Ammon's horn (tissue), 1 donor: ENCODE measurements around the gene SEZ6L2.
"Not testable (repeated sequence)": the region's sequence is repeated elsewhere in the genome, so short reads cannot be mapped to it uniquely, and the experiment has no call there.

Experiments used
- DNase-seq: peaks from one replicate; pipeline ENCODE4 v3.0.0-alpha.2; 2016; ENCODE audit warnings: low spot score

Gene SEZ6L2

DNA sequence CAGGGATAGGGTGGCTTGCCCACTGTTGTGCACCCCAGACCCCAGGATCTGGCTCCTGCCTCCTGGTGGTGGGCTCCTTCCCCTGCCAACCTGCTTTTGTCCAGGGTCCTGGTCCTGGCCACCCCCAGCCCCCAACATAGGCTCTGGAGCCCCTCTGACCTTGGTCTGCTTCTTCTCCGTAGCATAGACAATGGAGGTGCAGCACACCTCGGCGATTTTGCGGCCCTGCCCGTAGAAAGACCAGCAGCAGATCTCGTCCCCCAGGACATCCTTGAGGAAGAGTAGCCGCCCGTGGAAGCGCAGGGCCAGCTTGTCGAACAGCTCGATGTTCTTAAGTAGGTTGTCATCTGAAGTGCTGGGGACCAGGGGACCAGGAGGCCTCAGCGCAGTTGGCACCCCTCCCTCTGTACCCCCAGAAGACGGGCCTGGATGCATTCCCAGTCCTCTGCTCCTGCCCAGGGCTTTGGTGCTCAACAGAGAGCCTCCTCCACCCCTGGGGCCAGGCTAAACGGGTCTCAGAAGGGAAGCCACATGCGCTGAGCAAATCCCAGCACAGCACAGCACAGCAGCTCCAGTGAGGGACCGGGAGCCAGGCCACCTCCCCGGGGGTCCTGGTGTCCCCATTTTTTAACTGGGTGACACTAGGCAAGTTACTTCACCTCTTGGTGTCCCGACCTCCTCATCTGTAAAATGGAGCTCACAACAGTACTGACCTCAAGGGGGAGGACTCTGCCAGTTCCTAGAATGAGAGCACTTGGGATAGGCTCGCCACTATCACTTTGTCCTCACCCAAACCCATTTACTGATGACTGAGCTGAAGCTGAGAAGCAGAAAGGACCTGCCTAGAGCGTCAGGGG, 11.7 kb upstream of the SEZ6L2 start:
- no peak for DNase-seq

DNA sequence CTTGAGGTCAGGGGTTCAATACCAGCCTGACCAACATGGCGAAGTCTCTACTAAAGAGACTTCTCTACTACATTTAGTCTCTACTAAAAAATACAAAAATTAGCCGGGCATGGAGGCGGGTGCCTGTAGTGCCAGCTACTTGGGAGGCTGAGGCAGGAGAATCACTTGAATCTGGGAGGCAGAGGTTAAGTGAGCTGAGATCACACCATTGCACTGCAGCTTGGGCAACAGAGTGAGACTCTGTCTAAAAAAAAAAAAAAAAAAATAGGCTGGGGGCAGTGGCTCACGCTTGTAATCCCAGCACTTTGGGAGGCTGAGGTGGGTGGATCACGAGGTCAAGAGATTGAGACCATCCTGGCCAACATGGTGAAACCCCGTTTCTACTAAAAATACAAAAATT, 10.5 kb upstream of the SEZ6L2 start:
- not testable (repeated sequence) for DNase-seq

DNA sequence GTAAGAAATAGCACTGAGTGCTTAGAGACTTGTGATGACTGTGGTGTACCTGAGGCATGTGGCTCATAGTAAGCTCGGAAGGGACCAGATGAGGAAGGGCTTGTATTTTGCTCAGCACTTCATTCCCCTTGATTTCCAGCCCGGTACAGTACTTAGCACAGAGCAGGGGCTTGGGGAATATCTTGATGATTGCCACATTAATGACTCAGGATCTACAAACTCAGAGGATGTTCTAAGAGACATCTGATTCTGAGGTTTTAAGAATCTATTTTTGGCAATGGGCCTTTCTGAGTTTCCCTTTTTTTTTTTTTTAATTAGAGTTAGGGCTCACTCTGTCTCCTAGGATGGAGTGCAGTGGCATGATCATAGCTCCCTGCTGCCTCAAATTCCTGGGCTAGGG, 10.0 kb upstream of the SEZ6L2 start:
- DNase-seq = no peak

DNA sequence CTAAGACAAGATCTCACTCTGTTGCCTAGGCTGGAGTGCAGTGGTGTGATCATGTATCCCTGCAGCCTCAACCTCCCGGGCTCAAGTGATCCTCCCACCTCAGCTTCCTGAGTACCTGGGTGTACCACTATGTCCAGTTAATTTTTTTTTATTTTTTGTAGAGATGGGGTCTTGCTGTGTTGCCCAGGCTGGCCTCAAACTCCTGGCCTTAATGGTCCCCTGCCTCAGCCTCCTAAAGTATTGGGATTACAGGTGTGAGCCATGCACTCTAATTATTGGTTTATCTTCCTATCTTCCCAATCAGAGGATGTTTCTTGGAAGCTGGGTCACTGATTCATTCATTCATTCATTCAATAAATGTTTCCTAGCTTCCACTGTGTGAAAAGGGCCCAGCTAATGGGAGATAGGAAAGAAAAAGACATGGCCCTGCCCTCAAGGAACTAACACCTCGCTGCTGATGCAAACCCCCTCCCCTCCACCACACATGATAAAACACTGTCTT, 9.4 kb upstream of the SEZ6L2 start:
- no peak for DNase-seq

DNA sequence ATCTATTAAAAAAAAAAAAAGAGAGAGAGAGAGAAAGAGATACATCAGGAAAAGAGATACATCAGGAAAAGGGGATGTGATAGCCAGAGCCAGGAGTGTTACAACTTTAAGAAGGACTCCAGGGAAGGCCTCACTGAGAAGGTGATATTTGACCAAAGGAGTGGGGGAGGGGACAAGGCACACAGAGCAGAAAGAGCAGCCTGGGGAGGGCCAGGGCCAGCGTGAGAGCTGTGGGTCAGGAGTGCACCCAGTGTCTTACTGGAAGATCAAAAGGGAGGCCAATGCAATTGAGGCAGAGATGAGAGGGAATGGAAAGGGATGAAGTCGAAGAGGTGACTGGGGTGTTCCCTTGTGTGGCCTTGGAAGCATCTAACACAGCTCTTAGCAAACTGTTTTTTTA, 8.6 kb upstream of the SEZ6L2 start:
- no peak for DNase-seq

DNA sequence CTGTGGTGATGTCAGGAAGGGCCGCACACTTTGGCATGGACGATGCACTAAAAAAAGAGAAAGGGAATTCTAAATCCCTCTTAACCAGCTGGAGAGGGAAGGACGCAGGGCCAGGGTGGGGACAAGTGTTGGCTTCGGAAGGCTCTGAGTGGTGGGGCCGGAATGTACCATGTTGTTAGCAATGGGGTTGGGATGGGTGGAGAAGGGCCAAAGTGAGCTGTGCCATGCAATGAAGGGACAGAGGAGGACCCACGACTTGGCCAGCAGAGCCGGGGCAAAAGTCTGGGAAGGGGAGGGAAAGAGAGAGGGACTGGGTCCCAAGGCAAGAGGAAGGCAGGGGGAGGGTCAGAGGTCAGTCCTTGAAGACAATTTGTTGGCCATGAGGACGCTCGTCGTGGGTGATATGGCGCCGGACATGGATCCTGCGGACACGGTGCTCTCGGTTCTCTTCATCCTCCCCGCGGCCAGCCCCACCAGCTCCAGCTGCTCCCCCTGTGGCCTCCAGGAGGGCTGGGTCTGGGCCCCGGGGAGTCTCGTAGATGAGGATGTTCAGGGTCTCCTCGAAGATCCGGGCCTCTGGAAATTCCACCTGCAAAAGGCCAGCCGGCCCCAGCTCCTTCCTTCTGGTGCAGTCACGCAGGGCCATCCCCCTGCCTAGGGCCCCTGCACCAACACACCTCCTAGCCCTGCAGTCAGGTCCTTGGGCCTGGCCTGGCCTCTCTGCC, 7.3 kb upstream of the SEZ6L2 start:
- DNase-seq = no peak

DNA sequence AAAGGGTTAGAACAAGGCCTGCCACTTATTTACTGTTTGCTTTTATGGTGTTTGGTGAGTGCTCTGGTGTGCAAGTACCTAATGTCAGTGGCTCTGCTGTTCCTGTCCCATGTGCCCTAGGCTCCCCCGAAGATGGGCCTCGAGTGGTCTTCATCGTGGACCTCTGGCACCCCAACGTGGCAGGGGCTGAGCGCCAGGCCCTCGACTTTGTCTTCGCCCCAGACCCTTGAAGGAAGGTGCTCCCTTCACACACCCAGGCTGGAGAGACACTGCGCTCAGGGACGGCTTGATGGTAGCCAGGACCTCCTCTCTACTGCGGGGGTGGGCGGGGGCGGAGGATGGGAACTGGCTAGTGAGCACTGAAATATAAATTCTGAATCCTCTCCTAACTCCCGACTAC, 6.3 kb upstream of the SEZ6L2 start:
- DNase-seq = no peak

DNA sequence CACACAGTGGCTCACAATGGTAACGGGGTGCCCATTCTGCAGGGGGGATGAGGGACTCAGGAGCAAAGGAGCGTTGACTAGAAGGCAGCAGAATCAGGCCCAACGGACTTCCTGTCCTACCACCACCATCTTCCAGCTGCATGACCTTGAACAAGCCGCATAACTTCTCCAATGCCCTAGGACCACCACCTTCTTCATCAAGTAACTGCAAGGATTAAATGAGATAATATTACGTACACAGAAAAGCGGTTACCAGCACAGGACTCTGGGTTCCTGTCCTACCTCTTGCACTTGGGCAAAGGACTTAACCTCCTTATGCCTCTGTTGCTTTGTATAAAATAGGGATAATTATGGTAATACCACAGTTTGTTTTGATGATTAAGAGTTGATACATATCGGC, 5.6 kb upstream of the SEZ6L2 start:
- DNase-seq = no peak

DNA sequence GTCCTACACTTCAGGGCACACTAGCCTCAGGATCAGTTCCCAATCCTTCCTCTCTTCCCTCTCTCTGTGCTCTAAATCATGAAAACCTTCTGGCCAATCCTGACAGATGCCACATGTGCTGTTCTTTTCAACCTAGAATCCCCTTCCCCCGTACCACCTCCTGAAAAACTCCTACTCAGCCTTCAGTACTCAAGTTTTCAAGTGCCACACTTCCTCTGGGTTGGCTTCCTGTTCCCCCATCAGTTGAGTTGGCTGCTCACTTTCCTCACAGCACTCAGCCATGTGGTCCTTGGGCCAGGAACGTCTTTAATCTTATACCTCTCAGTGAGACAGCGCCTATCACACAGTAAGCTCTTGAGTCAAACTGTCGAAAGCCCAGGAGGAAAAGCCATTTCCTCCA, 4.2 kb upstream of the SEZ6L2 start:
- DNase-seq = no peak

DNA sequence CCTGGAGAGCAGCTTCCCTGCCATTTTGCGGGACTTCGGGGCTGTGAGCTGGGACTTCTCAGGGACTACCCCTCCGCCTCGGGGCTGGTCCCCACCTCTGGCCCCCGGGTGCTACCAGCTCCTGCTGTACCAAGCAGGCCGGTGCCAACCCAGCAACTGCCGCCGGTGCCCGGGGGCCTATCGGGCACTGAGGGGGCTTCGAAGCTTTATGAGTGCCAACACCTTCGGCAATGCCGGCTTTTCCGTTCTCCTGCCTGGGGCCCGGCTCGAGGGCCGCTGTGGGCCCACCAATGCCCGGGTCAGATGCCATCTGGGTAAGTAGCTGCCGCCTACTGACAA, 2.2 kb upstream of the SEZ6L2 start:
- DNase-seq = no peak

DNA sequence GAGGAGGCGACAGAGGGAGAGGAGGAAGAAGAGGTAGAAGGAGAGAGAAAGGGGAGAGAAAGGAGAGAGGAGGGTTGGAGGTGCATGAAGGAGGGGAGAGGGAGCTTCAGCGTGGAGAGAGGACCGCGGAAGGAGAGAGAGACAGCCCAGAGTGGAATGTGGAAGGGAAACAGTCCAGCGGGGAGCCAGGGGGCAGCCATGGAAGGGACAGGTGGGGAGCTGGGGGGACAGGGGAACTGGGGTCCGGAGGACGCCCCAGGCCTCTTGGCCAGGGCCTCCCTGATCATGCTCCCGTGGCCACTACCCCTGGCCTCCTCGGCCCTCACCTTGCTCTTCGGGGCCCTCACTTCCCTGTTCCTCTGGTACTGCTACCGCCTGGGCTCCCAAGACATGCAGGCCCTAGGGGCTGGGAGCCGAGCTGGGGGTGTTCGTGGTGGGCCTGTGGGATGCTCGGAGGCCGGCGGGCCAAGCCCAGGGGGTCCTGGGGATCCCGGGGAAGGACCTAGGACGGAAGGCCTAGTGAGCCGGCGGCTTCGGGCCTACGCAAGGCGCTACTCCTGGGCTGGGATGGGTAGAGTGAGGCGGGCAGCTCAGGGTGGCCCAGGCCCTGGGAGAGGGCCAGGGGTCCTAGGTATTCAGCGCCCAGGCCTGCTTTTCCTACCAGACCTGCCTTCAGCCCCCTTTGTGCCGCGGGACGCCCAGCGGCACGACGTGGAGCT, 1.7 kb upstream of the SEZ6L2 start:
- no peak for DNase-seq

DNA sequence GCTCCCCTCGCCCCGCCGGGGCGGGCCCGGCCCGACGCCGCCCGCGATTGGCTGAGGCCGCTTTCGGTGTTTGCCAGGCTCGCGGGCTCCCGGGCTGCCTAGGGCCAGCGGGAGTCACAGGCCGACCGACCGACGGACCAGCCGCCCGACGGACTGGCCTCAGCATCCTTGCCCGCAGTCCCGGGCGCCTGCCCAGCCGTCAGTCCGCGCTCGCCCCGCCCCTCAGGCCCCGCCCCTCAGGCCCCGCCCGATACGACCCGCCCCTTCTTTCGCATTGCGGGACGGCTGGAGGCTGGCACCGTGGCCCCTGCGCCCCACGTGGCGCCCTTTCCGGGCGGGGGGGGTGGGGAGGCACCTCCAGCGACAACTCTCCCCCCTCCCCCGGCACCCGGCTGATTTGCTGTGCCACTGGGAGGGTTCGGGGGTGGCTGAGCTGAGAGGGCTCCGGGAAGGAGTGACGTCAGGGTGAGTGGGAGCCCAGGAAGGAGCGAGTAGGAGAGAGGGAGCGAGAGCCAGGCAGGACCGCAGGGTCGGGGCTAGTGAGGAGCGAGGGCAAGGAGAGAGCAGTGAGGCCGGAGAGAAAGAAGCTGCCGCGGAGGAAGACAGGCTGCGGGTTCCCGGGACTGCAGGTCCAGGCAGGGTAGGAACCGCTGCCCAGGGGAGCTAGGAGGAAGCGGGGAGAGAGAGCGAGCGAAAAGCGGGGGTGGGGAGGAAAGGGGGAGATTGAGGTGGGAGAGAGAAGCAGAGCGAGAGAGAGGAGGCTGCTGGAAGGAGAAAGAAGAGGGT, 945 bp upstream of the SEZ6L2 start, which contains the start of gene ASPHD1:
Gene ASPHD1 (plus strand): TSS at position 387 of the 786 bp plus-strand sequence. CDS start 484 bp downstream, outside the sequence.
- peak; percentile 92 for DNase-seq

DNA sequence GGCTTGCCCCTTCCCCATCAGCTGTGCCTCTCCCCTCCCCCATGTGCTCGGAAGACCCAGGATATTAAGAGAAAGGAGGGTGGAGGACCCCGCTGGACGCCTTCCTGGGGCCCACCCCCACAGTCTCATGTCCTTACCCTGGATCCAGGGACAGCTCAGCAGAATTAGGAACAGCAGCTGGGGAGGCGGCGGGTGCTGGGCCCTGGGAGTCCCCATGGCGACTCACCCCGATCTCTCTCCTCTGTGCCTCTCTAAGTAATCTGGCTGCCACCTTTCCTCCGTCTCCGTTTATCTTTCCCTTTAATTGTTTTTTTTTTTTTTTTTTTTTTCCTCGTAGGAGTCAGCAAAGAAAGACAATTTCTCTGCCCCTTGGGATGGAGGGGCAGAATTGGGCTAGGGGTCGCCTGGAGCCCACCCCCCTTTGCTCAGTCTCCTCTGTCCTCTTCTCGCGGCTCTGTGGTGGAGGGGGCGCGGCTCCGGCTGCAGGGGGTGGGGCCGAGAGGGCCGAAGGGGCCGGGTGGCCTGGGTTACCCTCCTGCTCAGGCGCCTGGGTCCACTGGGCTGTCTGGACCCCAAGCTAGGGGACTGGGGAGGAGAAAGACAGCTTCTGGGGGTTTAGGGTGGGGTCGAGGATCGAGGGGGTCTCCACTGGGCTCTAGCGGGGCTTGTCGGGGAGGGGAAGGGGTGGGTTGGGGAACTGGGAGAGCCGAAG, 390 bp downstream of the SEZ6L2 start:
- DNase-seq = no peak

DNA sequence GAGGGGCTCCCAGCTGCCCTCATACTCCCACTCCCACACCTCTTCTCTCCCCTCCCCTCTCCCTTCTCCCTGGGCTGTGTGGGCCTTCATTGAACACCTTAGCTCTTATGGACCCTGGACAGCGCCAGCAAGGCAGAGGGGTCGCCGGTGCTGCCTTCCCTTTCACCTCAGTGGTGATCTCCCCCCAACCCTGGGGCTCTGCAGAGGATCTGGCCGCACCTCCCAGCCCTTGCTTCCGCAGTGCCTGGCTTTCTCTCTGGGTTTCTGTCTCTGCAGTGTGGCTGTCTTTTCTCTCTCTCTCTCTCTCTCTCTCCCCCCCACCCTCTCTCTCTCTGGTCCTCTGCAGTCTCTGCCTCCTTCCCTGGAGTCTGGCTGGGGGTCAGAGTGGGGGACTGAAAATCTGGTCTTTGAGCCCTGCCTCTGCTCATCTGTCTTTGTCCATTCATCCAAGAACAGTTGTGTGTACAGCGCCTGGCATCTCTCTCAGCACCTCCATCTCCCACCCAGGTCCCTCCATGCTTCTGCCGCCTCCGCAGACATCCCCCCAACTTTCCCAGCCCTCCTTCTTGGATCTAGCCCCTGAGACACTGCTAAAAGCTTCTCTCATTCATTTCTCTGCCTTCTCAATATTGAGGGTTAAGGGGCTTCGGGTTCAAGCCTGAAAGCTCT, 1.1 kb downstream of the SEZ6L2 start:
- no peak for DNase-seq

DNA sequence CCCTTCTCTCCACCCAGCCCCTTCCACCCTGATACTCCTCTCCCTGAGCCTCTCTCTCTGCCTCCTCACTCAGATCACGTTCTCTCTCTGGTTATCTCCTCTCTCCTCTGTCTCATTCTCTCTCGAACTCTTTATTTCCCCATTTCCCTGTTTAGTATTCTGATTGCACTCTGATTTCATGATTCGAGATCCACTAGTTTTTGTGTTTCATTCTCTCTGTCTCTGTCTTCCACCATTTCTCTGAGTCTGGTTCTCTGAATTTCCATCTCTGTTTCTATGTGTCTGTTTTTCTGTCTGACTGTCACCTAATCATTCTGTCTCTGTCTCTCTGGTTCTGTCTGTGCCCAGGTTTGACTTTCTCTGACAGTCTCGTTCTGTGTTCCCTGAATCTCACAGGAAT, 2.0 kb downstream of the SEZ6L2 start:
- DNase-seq = no peak

DNA sequence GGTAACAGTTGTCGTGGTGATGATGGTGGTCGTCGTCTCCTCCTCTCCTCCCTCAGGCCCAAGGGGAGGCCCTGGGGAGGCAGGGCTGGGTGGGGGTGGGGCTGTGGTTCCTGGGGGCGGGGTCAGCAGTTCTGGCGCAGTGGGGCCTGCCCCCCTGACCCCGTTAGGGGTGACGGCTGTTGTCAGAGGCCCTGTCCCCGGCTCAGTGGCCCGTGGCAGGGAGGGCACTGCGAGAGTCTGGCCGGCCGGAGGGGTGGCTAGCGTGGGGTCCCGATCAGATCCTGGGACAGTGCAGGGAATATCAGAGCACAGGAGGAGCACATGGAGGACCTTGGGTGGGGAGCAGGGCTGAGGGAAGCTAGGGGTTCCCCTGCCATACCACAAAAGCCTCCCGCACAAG, 2.5 kb downstream of the SEZ6L2 start:
- DNase-seq = no peak

DNA sequence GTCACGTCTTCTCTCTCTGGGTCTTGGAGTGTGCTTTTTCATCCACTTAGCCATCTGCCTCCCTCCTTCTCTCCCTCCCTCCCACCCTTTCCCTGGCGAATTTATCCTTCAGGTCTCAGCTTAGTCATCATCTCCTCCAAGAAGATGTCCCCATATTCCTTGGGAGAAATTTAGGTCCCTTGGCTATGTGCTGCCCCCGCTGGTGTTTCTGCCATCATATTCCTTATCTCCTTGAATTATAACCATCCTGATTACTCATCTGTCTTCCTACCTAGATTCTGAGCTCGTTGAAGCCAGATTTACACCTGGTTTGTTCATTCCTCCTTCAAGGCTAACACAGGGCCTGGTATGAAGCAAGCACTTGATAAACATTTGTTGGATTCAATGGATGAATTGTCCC, 5.0 kb downstream of the SEZ6L2 start:
- DNase-seq = no peak

DNA sequence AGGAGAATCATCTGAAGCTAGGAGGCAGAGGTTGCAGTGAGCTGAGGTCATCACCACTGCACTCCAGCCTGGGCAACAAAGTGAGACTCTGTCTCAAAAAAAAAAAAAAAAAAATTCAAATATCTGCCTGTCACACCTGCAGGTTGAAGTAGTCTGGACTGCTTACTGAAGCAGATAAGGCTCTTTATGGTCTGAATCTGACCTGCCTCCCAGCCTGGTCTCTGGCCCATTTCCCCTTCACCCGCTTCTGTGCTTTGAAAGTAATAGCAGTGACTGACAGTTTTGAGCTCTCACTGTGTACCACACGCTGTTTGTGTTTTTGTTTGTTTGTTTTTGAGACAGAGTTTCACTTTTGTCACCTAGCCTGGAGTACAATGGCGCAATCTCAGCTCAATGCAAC, 5.8 kb downstream of the SEZ6L2 start:
- no peak for DNase-seq

DNA sequence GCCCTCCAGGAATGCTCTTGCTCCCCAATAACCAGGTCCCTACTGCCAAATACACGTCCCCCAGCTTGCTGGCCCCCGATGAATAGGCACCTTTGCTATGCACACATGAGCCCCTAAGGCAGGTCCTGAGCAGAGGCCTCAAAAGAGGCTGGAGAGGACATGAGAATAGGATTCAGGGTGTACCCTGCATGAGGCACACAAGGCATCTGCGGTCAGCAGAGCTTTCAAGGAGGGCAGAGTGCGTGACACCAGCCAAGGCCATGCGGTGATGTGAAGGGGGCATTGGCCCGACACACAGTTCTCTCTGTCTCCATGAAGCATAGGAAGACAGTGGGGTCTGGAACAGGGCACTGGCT, 6.9 kb downstream of the SEZ6L2 start:
- no peak for DNase-seq

DNA sequence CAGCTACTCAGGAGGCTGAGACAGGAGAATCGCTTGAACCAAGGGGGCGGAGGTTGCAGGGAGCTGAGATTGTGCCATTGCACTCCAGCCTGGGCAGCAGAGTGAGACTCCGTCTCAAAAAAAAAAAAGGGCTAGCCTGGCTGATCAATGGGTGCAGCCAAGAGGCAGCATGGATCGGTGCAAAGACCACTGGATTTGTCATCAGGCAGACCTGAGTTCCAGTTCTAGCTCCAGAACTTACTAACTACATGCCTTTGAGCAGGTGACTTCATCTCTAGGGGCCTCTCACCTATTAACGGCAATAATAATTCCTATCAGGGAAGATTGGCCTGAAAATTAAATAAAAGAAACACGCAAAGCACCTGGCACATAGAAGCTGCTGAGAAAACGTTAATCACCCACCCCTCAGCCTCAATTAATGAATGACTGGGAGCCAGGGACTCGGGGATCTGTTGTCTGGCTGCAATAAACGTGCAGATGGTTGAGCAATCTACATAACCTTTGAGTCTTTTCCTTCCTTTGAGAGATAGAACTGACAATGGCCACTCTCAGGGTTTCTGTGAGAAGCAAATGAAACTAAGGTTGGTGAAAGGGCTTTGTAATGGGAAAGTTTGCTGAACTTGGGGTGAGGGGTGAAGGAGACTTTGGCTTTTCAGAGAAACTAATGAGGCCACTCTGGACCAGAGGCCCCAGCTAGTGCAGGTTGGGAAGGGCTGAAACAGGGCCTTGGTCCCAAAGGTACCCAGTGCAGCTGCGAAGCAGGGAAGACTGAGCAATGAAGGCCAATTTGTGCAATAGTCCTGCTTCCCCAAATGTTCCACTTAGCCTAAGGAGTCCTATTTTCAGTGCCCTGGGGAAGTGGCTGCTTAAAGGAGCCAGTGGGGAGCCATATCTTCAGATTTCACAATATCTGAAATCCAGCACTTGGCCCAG, 7.6 kb downstream of the SEZ6L2 start:
- no peak for DNase-seq
